Hypothalamus (tissue), 51 donors: Measurements from ENCODE around the gene CILP.
"Not testable (repeated sequence)": the region's sequence is repeated elsewhere in the genome, so short reads cannot be mapped to it uniquely, and the experiment has no call there.

Source experiments
- DNase-seq, 51 donors: peaks; one replicate each; lab custom pipeline; 2025; lab: John Stamatoyannopoulos, UW

The CILP gene

GRCh38 chr15:65226901-65227300 lies 15.6 kb upstream of the CILP start:
- not testable (repeated sequence) for DNase-seq

GRCh38 chr15:65226221-65226620 lies 14.9 kb upstream of the CILP start:
- DNase-seq, result no peak

DNA sequence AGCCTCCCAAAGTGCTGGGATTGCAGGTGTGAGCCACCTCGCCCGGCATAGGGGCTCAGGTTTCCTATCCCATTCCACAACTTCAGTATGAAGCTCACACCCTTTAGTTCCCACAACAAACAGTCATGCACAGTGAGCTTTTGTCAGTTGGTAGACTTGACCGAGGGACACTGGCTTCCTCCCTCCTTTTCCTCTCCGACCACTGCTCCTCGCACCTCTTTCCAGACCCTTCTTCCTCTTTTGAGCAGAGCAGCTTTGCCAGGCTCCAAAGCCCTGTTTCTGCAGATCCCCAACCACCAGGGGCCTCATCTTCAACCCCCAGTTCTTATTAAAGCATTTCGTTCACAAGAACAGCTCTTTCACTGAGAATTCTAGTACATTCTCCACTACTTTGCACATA lies 12.7 kb upstream of the CILP start:
- DNase-seq, result no peak

DNA sequence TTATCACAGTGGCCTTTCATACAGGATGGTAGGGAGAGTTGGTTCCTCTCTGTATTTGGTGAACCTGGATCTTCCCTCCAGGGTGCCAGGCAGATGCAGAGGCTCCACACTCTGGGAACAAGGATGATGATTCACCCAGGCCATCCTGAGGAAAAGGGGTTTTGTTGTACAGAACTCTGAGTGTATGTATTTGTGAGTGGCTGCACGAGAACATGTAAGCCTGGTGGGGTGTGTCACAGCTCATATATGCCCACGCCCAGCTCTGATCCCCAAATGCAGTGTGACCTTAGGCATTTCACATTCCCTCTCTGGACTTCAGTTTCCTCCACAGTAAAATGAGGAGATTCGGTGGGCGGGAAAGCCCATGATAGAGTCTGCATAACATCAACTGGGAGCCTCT lies 11.6 kb upstream of the CILP start:
- DNase-seq, result no peak

GRCh38 chr15:65221697-65222096 lies 10.4 kb upstream of the CILP start:
- no peak for DNase-seq

- no peak for DNase-seq
Observed at GRCh38 chr15:65219137-65219536, 7.9 kb upstream of the CILP start.

DNA sequence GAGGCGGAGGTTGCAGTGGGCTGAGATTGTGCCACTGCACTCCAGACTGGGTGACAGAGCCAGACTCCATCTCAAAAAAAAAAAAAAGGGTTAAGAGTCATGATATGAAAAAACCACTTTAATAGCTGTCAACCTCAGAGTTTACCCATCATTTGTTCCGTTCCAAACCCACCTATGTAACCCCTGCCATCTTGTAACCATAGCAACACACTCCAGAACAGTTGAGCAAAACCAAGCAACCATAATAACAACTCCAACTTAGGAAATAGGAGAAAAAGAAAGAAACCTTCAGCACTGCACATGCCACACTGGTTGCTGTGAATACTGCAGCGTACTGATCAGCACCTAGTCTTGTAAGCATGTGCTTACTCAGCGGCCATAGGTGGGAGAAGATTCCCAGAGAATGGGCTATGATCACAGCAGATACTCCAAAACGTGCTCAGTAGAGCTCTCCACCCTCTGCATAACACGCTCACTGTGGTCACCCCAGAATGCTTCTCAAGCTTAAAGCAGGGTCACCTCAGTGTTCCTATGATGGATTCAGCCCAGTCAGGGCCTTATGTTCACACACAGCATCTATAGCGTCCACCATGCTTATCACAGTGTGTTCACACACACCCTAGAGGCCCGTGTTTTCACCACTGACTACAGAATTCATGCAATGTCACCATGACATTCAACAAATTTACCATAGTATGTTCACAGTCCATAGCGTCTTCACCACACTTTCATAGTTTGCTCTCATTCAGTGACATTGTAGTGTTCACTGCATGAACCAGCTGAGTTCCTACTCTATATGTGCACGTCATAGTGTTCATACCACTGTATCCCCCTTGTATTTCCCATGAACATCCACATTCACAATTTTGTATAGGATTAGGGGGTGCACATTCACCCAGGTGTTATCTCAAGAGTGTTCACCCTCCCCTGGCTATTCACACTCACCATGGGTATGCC lies 6.5 kb upstream of the CILP start:
- no peak for DNase-seq

GRCh38 chr15:65215496-65215895 lies 4.2 kb upstream of the CILP start:
- no peak for DNase-seq

DNA sequence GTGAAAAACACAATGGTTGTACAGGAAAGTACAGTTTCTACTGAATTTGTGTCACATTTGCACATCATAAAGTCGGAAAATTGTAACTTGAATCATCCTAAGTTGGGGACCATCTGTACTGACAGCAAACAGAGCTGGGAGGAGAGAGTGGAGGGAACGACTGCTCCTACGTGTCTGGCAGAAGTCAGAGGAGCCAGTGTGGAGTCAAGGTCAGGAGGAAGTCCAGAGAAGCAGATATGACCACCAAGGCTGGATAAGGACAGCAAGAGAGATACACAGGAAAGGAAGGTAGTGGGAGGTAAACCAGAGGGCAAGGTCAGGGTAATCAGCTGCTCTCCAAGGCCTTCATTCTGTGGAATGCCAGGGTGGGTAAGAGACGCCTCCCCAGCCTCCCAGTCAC lies 2.7 kb upstream of the CILP start:
- no peak for DNase-seq

DNA sequence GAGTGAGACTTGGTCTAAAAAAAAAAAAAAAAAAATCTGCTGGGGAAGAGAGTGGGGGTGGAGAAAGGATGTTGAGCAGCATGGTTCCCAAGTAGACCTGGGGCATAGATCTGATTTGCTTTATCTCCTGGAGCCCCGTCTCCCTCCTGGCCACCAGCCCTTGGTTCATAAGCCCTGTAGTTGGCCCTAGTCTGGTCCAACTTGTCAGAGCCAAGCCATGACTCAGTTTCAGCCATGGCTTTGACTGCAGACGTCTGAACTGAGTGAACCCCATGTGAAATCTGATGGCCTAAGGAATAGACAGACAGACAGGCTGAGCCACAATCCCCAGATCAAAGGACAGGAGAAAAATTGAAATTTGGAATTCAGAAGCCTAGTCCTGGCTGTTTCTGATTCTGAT lies 2.0 kb upstream of the CILP start:
- DNase-seq, result no peak

DNA sequence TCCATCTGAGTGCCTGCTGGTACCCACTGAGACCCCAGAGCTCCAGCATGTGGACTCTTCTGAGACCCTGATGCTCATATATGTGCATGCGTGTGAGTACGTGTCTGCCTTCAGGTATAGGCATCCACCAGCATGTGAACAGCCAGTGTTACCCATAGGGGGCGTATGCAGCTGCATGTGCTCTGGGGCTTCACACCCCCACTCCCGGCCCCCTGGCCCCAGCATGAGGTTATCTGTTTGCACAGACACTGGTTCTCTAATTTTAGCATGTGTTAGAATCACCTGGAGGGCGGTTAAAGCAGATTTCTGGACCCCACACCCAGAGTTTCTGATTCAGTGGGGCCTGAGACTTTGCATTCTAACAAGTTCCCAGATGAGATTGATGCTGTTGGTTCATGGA lies 824 bp upstream of the CILP start:
- no peak for DNase-seq

DNA sequence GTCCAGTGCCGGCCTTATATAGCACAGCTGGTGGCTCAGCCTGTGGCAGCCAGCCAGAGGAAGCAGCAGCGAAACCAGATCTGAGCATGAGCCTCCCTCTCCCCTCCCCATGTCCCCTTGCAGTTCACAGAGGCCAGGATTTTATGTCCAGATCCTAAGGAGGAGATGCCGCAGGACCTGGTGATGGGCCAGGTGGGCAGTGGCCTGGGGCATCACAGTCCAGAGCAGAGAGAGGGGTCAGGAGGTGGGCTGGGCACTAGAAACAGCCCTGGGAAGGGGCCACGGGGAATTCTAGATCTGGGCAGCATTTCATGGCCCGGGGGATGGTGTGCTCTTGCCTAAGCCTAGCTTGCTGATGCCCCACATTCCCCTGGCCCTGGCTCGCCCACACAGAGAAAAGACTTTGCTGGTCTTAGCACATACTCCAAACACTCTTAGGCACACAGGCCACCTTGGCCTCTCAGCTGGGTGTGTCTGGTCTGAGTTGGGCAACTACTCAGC lies 259 bp upstream of the CILP start:
- no peak for DNase-seq

- DNase-seq, result no peak
Observed at GRCh38 chr15:65209701-65210643, 1.3 kb downstream of the CILP start.

GRCh38 chr15:65208647-65209046 lies 2.6 kb downstream of the CILP start:
- DNase-seq, result no peak

DNA sequence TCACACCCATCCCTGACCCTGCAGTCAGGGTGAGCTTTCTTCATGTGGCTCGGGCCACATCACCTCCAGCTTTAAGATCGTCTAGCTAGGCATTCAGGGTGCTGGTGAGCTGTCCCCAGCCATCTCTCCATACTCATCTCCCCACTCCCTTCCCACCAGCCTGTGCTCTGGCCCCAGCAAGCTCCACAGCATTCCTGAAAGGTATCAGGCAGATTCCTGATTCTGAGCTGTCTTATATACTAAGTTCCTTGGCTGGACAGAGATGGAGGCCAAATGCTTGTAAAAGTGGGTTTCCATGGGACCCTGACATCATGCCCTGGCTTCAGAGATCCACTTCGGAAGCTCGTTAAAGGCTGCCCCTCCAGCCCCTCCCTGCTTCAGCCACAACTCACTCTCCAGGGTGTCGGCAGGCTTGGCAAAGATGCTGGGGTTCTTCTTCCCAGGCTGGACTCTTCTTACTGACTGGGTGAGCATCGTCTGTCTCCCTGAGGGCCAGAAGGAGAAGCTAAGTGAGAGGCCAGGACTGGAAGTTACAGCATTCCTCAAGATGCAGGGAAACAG lies 3.9 kb downstream of the CILP start:
- DNase-seq, result no peak

- DNase-seq, result no peak
Observed at GRCh38 chr15:65206750-65207149, 4.5 kb downstream of the CILP start.

- no peak for DNase-seq
Observed at GRCh38 chr15:65204931-65205660, 6.2 kb downstream of the CILP start.

- no peak for DNase-seq
Observed at GRCh38 chr15:65204236-65204930, 6.9 kb downstream of the CILP start.

GRCh38 chr15:65201918-65202317 lies 9.4 kb downstream of the CILP start:
- DNase-seq, result no peak

DNA sequence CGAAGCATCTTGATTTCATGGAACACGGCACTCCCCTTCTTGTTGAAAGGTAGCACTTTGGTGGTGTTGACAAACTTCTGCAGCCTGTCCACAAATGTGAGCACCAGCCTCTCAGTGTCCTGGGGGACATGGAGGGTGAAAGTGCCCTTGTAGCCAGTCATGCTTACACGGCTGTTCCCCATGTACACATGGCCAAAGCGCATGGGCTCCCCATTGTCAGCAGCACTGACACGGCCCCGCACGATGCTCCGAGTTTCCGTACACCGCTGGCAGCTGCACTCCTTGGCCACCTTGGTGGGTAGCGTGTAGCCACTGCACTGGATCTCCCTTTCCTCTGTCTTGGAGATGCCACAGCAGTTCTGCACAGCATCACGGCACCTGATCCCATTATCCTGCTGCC lies 12.7 kb downstream of the CILP start:
- no peak for DNase-seq
